Keratinocyte (primary cell): ENCODE results near the gene INS. TPM values are rescaled to one million over a fixed set of nuclear protein-coding genes. Genes with fewer than 3 reads are reported as not detected.

Source experiments
- DNase-seq: peaks from one replicate; pipeline ENCODE4 v3.0.0-alpha.2; 2011; ENCODE audit warnings: low read depth, missing footprints, low spot score
- FAIRE-seq: peaks from 2 replicates; lab custom pipeline; 2011; peaks lifted over from hg19 to GRCh38; lab: Jason Lieb, UNC
- H2AFZ ChIP-seq: 2 replicates; pipeline ENCODE4 v1.6.0; 2012; ENCODE audit warnings: low read length, control low read depth, inconsistent platforms; ENCODE audit not compliant: control insufficient read depth
- H3K27ac ChIP-seq: 2 replicates; pipeline ENCODE4 v1.5.1; 2011; ENCODE audit warnings: low read length; ENCODE audit not compliant: control insufficient read depth, insufficient read depth
- H3K27me3 ChIP-seq: 3 replicates; pipeline ENCODE4 v1.6.0; 2011; ENCODE audit warnings: low read length; ENCODE audit not compliant: control insufficient read depth, insufficient read depth; ENCODE audit errors: extremely low read depth
- H3K36me3 ChIP-seq, 2 experiments: 2 replicates in 1 of 2; 3 replicates in 1 of 2; pipeline ENCODE4 v1.5.1; 2011; ENCODE audit warnings: low read length in 2 of 2, mild to moderate bottlenecking in 1 of 2; ENCODE audit not compliant: control insufficient read depth in 2 of 2, insufficient read depth in 2 of 2; ENCODE audit errors: extremely low read depth in 1 of 2
- H3K4me1 ChIP-seq: 3 replicates; pipeline ENCODE4 v1.5.1; 2011; ENCODE audit warnings: low read length; ENCODE audit not compliant: control insufficient read depth, insufficient read depth; ENCODE audit errors: extremely low read depth
- H3K4me2 ChIP-seq: 3 replicates; pipeline ENCODE4 v1.6.0; 2011; ENCODE audit warnings: low read depth, low read length; ENCODE audit not compliant: control insufficient read depth, insufficient read depth; ENCODE audit errors: extremely low read depth
- H3K4me3 ChIP-seq, 3 experiments: fragments of 200-600 bp in 1 of 3; sonication (generic) in 1 of 3; 2 replicates in 2 of 3; 3 replicates in 1 of 3; pipeline ENCODE4 v1.5.1; 2011 to 2016; ENCODE audit warnings: low read length in 3 of 3, mild to moderate bottlenecking in 3 of 3, control low read depth in 2 of 3, inconsistent platforms in 1 of 3, low read depth in 1 of 3, mixed read lengths in 1 of 3, mixed run types in 1 of 3, moderate library complexity in 1 of 3; ENCODE audit not compliant: control insufficient read depth in 2 of 3, insufficient read depth in 2 of 3; ENCODE audit errors: extremely low read depth in 1 of 3
- H3K79me2 ChIP-seq: 2 replicates; pipeline ENCODE4 v1.6.0; 2012; ENCODE audit warnings: low read length; ENCODE audit not compliant: control insufficient read depth, insufficient read depth
- H3K9ac ChIP-seq: 3 replicates; pipeline ENCODE4 v1.6.0; 2011; ENCODE audit warnings: low read length; ENCODE audit not compliant: control insufficient read depth, insufficient read depth; ENCODE audit errors: extremely low read depth
- H3K9me1 ChIP-seq: 3 replicates; pipeline ENCODE4 v1.6.0; 2011; ENCODE audit warnings: low read length; ENCODE audit not compliant: control insufficient read depth, insufficient read depth; ENCODE audit errors: extremely low read depth
- H3K9me3 ChIP-seq: 2 replicates; pipeline ENCODE4 v1.5.1; 2012; ENCODE audit warnings: low read depth, low read length; ENCODE audit not compliant: control insufficient read depth
- H4K20me1 ChIP-seq: 3 replicates; pipeline ENCODE4 v1.6.0; 2011; ENCODE audit warnings: low read length; ENCODE audit not compliant: control insufficient read depth, insufficient read depth; ENCODE audit errors: extremely low read depth
- CTCF ChIP-seq, 3 experiments: IDR thresholded peaks in 1 of 3; conservative IDR thresholded peaks in 1 of 3; optimal IDR thresholded peaks in 1 of 3; 2 replicates in 2 of 3; 3 replicates in 1 of 3; pipeline versions ENCODE3 to v1.5.1; 2011; ENCODE audit warnings: low read length in 3 of 3, mild to moderate bottlenecking in 3 of 3, moderate library complexity in 2 of 3, control low read depth in 1 of 3, inconsistent platforms in 1 of 3; ENCODE audit not compliant: insufficient read depth in 2 of 3; ENCODE audit errors: extremely low read depth in 1 of 3
- EZH2 ChIP-seq: IDR thresholded peaks from one replicate; pipeline ENCODE4 v1.6.1; 2012; ENCODE audit warnings: inconsistent platforms, mild to moderate bottlenecking, low read length, moderate library complexity
- dilution Hi-C: fragments of 300-500 bp; cut with MboI; formaldehyde crosslinking; loops from one replicate; pipeline ENCODE4 v1.7.0; 2020; ENCODE audit warnings: low sequenced_read_pairs; ENCODE audit not compliant: extremely low pct_ligation_motif_present
- polyA plus RNA-seq, 5 experiments: library from polyadenylated mRNA; depleted of rRNA in 3 of 5; stranded (reverse) in 3 of 5; stranded (forward) in 1 of 5; unstranded in 1 of 5; fragments of >200 nt; gene quantifications; 1 replicate in 1 of 5; 2 replicates in 3 of 5; 3 replicates in 1 of 5; pipeline versions ENCODE4 v1.2.1 to v1.2.3, GENCODE V29; 2011 to 2012; ENCODE audit warnings: missing spikeins in 2 of 5, low read depth in 1 of 5, low replicate concordance in 1 of 5

The INS gene
- polyA plus RNA-seq, 1 donor (not counting 4 experiments of a cell fraction or from before 2014, with no cell fraction given), result not detected

GRCh38 chr11:2174361-2174760, 13.4 kb upstream of the INS start:
- dilution Hi-C loops, result no loop called here

GRCh38 chr11:2173761-2174160, 12.8 kb upstream of the INS start:
- H3K27me3 ChIP-seq, result no peaks in the 10 kb centered on the region
- no peak overlapping the region for H3K4me3 ChIP-seq
- no peaks in the 10 kb centered on the region for H3K9me1 ChIP-seq
- no peak for DNase-seq
- peaks cover 36% of the 10 kb centered on the region for H3K4me1 ChIP-seq
- no peak for TF ChIP-seq EZH2
- no peak for TF ChIP-seq CTCF (optimal IDR thresholded peaks at IDR 0.05 in 1 of 3, IDR thresholded peaks at IDR 0.05 in 1 of 3, conservative IDR thresholded peaks at IDR 0.05 in 1 of 3; ENCODE audit: extremely low read depth in 1 of 3, insufficient read depth in 2 of 3, low read length in 3 of 3)
- no peak for FAIRE-seq
- H4K20me1 ChIP-seq, result no peaks in the 10 kb centered on the region
- no peaks in the 10 kb centered on the region for H3K9me3 ChIP-seq
- H3K27ac ChIP-seq, result no peak overlapping the region
- H3K36me3 ChIP-seq, result no peaks in the 10 kb centered on the region
- no peak overlapping the region for H3K9ac ChIP-seq
- H3K4me2 ChIP-seq, result no peak overlapping the region
- peaks cover 4% of the 10 kb centered on the region for H3K79me2 ChIP-seq
- dilution Hi-C loops, result no loop called here
- H2AFZ ChIP-seq, result no peak overlapping the region

More at GRCh38 chr11:2174361-2174760, 13.4 kb upstream of the INS start:
- no peak overlapping the region for H3K4me3 ChIP-seq
- H3K4me1 ChIP-seq, result peaks cover 42% of the 10 kb centered on the region
- no peak overlapping the region for H3K9ac ChIP-seq
- no peaks in the 10 kb centered on the region for H3K27me3 ChIP-seq
- no peak for TF ChIP-seq CTCF (optimal IDR thresholded peaks at IDR 0.05 in 1 of 3, IDR thresholded peaks at IDR 0.05 in 1 of 3, conservative IDR thresholded peaks at IDR 0.05 in 1 of 3; ENCODE audit: extremely low read depth in 1 of 3, insufficient read depth in 2 of 3, low read length in 3 of 3)
- no peak for TF ChIP-seq EZH2
- H3K9me3 ChIP-seq, result no peaks in the 10 kb centered on the region
- no peaks in the 10 kb centered on the region for H3K9me1 ChIP-seq
- no peak for DNase-seq
- H3K79me2 ChIP-seq, result peaks cover 4% of the 10 kb centered on the region
- H3K27ac ChIP-seq, result no peak overlapping the region
- H3K36me3 ChIP-seq, result no peaks in the 10 kb centered on the region
- H4K20me1 ChIP-seq, result no peaks in the 10 kb centered on the region
- H3K4me2 ChIP-seq, result no peak overlapping the region
- no peak for FAIRE-seq
- no peak overlapping the region for H2AFZ ChIP-seq
